HG03571 (cell line): Measurements from ENCODE around the gene TMPRSS9.
"Not testable (repeated sequence)": the region's sequence is repeated elsewhere in the genome, so short reads cannot be mapped to it uniquely, and the experiment has no call there.

Experiments
- ATAC-seq: cut with Tn5 transposase; IDR thresholded peaks from one replicate; pipeline ENCODE4 v1.9.1; 2021; ENCODE audit not compliant: unreplicated experiment

TMPRSS9 gene

GRCh38 chr19:2416321-2417097, 56.4 kb downstream of the TMPRSS9 start:
- no peak for ATAC-seq

DNA sequence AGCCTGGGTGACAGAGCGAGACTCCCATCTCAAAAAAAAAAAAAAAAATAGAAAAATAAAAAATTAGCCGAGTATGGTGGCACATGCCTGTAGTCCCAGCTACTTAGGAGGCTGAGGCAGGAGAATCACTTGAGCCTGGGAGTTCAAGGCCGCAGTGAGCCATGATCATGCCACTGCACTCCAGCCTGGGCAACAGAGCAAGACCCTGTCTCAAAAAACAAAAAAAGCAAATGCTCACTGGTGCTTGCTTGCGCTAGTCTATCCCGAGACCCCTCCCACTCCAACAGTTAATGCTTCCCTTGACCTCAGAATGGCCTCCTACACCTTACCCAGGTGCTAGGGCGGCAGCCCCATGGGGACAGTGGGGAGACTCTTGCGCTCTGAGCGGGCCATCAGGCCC, 57.4 kb downstream of the TMPRSS9 start:
- ATAC-seq = not testable (repeated sequence)

DNA sequence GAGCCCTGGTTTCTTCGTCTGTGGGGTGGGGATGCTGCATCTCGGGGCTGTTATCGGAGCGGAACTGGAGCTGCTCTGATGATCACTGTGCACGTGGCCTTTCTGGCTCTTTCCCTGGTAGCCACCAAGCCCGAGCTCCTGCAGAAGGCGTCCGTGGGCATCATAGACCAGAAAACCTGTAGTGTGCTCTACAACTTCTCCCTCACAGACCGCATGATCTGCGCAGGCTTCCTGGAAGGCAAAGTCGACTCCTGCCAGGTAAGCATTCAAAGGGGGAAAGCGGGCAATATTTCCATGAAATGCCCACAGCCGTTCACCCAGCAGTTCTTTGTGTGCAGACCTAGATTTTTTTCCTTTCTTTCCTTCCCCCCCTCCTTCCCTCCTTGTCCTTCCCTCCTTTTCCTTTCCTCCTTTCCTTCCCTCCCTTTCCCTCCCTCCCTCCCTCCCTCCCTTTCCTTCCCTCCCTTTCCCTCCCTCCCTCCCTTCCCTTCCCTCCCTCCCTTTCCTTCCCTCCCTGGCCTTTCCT, 57.9 kb downstream of the TMPRSS9 start:
- no peak for ATAC-seq

DNA sequence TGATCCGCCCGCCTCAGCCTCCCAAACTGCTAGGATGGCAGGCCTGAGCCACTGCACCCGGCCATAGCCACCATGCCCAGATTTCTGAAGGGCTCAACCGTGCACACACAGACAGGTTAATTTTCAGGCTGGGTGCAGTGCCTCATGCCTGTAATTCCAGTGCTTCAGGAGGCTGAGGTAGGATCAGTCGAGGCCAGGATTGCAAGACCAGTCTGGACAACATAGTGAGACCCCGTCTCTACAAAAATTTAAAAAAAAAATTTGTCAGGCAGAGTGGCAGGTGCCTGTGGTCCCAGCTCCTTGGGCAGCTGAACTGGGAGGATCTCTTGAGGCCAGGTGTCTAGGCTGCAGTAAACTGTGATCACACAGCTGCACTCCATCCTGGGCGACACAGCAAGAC, 59.7 kb downstream of the TMPRSS9 start:
- ATAC-seq = no peak

GRCh38 chr19:2420490-2420889, 60.4 kb downstream of the TMPRSS9 start:
- ATAC-seq = no peak

DNA sequence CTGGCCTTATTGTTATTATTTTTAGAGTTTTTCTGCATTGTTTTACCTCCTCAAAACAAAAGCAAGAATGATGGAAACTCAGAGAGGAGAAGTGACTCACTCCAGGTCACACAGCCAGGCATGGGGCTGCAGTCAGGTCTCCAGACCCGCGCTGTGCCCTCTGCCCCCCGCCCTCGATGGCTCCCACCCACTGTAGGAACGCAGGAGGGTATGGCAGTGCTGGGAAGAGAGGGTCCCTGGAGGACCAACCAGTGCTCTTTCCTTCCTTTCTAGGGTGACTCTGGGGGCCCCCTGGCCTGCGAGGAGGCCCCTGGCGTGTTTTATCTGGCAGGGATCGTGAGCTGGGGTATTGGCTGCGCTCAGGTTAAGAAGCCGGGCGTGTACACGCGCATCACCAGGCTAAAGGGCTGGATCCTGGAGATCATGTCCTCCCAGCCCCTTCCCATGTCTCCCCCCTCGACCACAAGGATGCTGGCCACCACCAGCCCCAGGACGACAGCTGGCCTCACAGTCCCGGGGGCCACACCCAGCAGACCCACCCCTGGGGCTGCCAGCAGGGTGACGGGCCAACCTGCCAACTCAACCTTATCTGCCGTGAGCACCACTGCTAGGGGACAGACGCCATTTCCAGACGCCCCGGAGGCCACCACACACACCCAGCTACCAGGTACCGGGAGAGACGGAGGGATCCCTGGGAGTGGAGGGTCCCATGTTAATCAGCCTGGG, 61.7 kb downstream of the TMPRSS9 start:
- ATAC-seq = no peak

GRCh38 chr19:2423071-2423914, 63.2 kb downstream of the TMPRSS9 start:
- ATAC-seq = no peak

DNA sequence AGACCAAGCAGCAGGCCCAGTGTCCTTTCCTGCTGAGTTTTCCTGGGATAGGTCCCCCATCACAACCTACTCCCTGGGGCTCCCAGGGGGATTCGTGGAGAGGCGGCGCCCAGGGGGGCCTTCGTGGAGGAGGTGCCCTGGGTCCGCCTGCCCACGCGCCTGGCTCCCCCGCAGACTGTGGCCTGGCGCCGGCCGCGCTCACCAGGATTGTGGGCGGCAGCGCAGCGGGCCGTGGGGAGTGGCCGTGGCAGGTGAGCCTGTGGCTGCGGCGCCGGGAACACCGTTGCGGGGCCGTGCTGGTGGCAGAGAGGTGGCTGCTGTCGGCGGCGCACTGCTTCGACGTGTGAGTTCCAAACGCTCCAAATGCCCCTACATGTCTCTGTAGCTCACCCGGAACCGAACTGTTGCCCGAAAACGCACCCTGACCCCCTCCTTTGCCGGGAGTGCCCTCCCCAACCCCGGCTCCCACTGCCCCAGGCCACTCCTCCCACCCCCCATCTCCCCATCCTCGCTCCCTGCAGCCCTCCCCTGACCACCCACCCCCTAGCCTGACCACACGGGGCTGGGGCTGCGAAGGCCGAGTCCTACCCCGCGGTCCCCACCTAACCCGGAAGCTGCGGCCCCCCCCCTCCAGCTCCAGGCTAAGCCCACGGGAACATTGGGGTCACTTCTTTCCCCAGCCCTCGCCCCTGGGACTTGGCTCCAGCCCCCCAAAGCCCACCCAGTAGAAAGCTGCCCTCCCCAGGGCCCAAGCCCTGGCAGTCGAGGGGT, 64.0 kb downstream of the TMPRSS9 start:
- no peak for ATAC-seq

DNA sequence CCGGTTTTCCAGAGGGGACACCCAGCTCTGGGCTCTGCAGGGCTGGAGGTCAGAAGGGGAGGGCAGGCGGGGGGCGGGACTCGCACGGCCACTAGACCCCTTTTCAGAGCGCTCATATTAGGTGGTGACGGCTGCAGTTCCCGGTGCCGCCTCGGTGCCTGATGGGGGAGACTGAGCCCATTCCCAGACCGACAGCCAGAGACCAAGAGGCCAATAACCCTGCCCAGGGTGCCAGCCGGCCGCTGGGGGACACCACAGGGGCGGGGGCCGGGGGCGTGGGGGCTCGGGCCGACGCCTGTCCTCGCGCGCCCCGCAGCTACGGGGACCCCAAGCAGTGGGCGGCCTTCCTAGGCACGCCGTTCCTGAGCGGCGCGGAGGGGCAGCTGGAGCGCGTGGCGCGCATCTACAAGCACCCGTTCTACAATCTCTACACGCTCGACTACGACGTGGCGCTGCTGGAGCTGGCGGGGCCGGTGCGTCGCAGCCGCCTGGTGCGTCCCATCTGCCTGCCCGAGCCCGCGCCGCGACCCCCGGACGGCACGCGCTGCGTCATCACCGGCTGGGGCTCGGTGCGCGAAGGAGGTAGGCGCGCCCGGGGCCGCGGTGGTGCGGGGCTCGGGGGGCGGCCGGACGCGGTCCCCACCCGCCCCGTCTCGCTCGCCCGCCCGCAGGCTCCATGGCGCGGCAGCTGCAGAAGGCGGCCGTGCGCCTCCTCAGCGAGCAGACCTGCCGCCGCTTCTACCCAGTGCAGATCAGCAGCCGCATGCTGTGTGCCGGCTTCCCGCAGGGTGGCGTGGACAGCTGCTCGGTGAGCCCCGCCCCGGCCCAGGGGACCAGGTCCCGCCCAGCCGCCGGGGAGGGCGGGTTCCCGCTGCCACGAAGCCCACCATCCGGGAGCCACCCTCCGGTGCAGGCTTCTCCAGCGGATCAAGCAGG, 64.9 kb downstream of the TMPRSS9 start:
- ATAC-seq = no peak

DNA sequence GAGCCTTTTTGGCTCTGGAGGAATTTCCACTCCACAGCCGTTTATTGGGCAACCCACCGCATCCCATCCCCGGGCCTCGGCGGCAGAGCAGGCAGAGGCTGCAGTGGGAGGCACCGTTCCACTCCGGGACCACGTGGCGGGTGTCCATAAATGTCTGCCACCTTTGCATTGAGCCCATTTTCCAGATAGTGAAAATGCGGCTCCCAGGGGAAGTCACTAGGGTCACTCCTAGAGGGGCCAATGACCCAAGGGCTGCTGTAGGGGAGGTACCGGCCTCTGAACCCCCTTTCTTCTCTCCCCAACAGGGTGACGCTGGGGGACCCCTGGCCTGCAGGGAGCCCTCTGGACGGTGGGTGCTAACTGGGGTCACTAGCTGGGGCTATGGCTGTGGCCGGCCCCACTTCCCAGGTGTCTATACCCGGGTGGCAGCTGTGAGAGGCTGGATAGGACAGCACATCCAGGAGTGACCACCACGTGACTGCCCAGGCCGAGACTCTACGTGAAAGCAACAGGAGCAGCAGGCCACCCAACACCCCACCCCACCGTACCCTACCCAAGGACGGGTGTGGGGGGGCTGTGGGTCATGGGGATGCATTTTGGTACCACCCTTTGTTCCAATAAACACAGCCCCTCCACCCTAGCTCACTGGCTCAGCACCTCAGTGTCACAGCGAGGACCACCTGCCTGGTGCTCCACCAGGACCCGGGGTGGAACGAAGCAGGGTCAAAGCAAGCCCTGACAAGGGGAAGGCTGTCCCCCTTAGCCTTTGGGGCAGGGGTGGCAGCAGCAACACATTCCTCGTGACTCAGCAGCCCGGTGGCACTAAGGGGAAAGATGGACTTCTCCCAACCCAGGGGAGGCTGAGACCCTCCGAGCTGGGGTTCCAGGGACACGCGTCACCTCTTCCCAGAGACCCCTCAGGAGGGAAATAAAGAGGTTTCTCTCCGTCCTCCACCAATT, 65.8 kb downstream of the TMPRSS9 start:
- ATAC-seq = no peak

GRCh38 chr19:2426611-2427428, 66.8 kb downstream of the TMPRSS9 start:
- ATAC-seq = peak; percentile 13

DNA sequence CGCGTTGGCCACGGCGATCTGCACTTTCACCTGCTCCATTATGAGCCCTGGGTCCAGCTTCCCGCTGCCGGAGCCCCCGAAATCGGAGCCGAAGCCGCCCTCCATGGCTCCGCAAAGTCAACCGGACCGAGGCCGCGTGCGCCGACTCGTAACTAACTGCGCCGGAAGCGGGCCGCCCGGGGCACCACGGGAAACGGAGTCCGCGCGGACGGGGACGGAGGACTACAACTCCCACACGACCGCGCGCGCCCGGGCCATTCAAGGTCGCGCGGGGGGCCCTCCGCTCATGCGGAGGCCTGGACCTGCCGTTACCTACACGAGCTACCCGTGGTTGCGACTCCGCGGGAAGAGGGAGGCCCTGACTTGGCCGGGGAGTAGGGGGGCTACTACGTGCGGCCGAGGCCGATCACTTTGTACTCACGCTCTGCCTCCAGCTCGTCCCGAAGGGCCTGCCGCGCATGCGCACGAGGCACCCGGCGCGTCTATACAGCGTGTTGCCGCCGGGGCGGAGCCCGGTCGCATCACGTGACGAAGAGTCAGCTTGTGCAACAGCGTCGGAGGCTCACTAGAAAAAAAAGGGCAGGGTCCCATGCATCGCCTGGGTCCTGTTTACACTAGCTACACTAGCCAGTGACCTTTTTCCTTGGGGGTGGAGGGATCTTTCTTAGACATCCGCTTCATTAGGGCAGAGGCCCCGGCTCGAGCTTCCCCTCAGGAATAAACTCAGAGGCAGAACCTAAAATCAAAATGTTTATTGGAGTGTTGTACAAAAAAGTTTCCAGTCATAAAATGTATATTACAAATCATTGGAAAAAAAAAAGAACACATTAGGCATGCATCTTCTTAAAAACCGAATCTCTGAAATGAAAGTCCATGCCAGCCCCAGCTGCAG, 67.6 kb downstream of the TMPRSS9 start, which contains the start of gene TIMM13:
Gene TIMM13 (minus strand): TSS at position 158 of the 892 bp plus-strand sequence. CDS start 53 bp downstream, at position 105.
- ATAC-seq = peak; percentile 72

- no peak for ATAC-seq
Observed at GRCh38 chr19:2428321-2428690, 68.2 kb downstream of the TMPRSS9 start.

DNA sequence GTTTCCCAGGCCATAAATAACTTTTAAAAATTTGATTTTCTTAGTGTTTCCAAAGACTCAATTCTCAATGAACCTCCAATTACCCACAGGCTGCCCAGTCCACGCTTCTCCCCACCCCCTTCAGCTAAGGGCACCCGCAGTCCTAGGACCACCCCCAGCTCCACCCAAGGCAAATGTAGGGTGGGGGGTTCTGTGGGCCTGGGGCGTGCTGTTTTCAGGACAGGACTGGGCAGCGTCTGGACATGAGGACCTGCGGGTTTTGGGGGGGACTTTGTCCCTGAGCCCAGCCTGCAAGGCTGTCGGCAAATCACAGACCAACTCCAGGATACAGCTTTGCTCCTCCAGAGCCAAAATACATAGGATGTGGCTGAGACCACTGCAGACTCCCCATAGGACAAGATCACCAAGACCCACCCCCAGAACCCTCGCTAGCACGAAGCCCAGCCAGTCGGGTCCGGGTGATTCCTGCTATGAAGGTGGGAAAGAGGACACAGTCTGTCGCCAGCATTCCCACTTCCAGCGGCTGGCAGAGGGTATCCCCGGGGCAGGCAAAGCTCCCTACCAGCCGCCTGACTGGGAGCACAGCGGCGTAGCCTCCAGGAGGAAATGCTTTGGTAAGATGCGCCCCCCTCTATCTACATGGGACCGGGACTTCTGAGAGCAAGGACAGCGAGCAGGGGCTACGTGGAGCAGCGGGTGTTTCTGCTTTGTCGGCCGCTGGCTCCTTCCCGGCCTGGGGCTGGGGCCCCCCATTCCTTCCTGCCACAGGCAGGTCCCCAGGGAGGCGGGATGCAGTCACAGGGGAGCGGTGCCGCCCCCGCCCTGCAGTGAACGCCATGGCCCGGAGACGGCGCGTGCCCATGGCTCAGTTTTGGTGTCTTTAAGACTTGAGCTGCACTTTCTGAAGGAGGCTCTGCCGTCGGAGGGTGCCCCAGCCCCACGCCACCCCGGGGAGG, 69.0 kb downstream of the TMPRSS9 start:
- no peak for ATAC-seq

DNA sequence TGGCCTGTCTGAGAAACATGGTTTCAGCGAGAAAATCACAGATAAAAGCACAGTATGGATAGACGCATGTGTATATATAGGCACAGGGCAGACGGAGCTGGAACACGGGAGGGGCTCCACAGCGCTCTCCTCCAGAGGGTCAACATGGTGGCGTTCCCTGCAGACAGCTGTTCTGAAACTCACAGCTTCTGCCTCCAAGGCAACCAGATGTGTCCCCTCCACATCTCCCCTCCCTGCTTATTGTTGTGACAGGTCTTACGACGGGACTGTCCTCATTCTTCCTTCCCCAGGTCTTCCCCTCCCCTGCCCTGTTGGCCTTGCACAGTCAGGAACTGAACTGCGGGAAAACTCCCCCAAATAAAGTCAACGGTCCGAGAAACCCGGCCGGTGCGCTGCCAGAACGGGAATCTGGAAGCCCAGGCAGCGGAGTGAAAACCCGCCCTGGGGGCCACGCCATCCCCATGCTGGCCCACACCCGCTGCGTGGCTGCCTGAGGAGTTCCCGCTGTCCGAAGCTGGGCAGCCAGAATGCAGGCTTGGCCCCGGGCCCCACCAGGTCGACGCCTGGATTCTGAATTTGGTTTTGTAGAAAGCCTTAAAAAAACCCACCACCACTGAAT, 70.0 kb downstream of the TMPRSS9 start:
- ATAC-seq = no peak
